ENCODE measurements around the gene VEZF1. TPM values are rescaled to one million over a fixed set of nuclear protein-coding genes. Genes with fewer than 3 reads are reported as not detected.

The VEZF1 gene
- total and polyA plus RNA-seq, 4 experiments from 2014 or later: 30.6 to 76.6 (median 63.1) TPM

DNA sequence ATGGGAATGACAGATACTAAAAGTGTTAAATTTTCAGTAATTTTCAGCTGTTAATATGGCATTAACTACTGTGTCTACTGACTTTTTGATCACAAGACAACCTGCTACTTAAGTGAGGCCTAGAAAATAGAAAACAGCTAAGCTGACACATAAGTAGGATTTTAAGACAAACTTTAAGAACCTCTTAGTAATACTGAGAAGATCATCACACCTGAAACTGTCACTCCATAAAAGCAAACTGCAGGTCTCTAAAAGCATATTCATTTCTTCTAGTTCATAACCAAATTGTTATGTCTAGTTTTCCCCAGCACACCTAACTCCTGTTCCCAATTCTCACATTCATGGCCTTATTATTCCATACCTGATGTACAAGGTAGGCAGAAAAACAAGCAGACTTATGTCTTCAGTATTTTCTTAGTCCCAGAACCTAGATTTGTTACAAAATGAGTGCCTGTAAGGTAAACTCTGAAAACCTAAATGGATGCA lies 11.0 kb upstream of the VEZF1 start:
- Mint-ChIP-seq H3K4me3 (no peak overlapping the region), H3K27me3 (no peaks in the 10 kb centered on the region), H3K4me1 (peaks cover 28 to 55% (median 39%) of the 10 kb centered on the region in 4 donors), H3K36me3 (peaks cover 19 to 47% of the 10 kb centered on the region in 2 donors), H3K27ac (peak overlapping the region; percentile 60 to 80 (median 70)), H3K9me3 (no peaks in the 10 kb centered on the region)
- Histone ChIP-seq H3K4me1 (ENCODE audit: insufficient read depth, low read length) (peaks cover 43% of the 10 kb centered on the region), H3K27me3 (ENCODE audit: insufficient read depth, low read length) (no peaks in the 10 kb centered on the region), H3K36me3 (ENCODE audit: insufficient read depth, low read length) (peaks cover 28% of the 10 kb centered on the region), H3K9me3 (ENCODE audit: control insufficient read depth in 1 of 2, low read length in 2 of 2) (no peaks in the 10 kb centered on the region), H3K27ac (ENCODE audit: low read depth, low read length) (peak overlapping the region; percentile 5), H3K4me3 (ENCODE audit: low read length in 2 of 2) (no peak overlapping the region)
- intact Hi-C loops (cut with micrococcal nuclease): loop anchor here (1.0 to 5.0 kb wide), 7 partner anchors 12 to 252 kb away; partner anchors contain the start of genes CCDC182 and CUEDC1
- CTCF ChIA-PET (ENCODE audit: partially characterized antibody): interaction anchor here (0.6 to 10.9 kb wide), 40 partner anchors 7 to 173 kb away, joined by 3 to 202 read pairs (median 5); partner anchors contain the start of genes CUEDC1, MRPS23, SRSF1 and VEZF1
- DNase-seq: no peak
- POLR2A ChIA-PET (ENCODE audit: partially characterized antibody): interaction anchor here (0.6 to 7.1 kb wide), 12 partner anchors 8 to 155 kb away, joined by 3 to 65 read pairs (median 4); partner anchors contain the start of genes MRPS23, SRSF1 and VEZF1

DNA sequence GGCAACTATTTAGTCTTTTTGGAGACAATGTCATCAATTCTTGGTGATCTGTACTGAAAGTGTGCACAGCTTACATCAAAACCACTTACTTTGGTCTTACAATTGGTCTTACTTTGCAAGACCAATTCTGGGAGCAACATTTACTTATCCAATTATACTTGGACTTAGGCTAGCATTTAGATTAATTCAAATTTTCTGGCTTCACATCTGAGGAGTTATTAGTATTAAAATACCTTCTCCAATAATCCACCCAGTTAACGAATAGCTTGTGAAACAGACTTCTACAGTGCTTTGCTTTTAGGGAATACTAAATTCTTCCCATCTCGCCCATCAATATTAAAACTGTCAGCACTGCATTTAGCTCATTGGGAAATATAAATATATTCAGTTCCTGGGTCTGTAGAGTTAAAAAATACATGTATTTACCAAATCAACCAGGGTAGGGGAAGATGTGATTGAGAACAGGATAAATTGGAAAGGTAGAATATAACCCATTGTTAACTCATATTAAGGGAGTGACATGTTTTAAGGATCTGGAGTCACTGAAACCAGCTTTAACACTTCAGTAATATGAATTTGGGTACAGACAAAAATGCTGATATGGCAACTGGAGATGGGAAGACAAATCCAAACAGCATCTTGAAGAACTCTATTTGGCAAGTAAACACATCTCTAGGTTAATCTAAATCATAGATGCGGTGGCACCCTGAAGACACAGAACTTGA lies 9.2 kb upstream of the VEZF1 start:
- ChIA-PET POLR2A (ENCODE audit: partially characterized antibody) (interaction anchor here (0.6 to 7.1 kb wide), 9 partner anchors 8 to 139 kb away, joined by 3 to 65 read pairs (median 3); partner anchors contain the start of genes CUEDC1, SRSF1 and VEZF1), CTCF (ENCODE audit: partially characterized antibody) (interaction anchor here (0.6 to 10.9 kb wide), 15 partner anchors 8 to 437 kb away, joined by 3 to 202 read pairs (median 7); partner anchors contain the start of genes SRSF1 and VEZF1)
- Mint-ChIP-seq H3K4me1 (peaks cover 25 to 51% (median 38%) of the 10 kb centered on the region in 4 donors), H3K9me3 (no peaks in the 10 kb centered on the region), H3K36me3 (peaks cover 2 to 28% of the 10 kb centered on the region in 2 donors), H3K4me3 (no peak overlapping the region), H3K27ac (peak overlapping the region in 3 of 7 donors; percentile 40 to 62 (median 57)), H3K27me3 (no peaks in the 10 kb centered on the region)
- H3K27ac ChIP-seq (ENCODE audit: low read depth, low read length): no peak overlapping the region
- DNase-seq: no peak
- intact Hi-C loops (cut with micrococcal nuclease): loop anchor here (5.0 kb wide), 2 partner anchors 40 to 250 kb away; partner anchors contain the start of genes CCDC182 and CUEDC1
- no peaks in the 10 kb centered on the region for H3K9me3 ChIP-seq (ENCODE audit: control insufficient read depth in 1 of 2, low read length in 2 of 2)
- H3K4me3 ChIP-seq (ENCODE audit: low read length in 2 of 2): no peak overlapping the region
- H3K27me3 ChIP-seq (ENCODE audit: insufficient read depth, low read length): no peaks in the 10 kb centered on the region
- peaks cover 41% of the 10 kb centered on the region for H3K4me1 ChIP-seq (ENCODE audit: insufficient read depth, low read length)
- H3K36me3 ChIP-seq (ENCODE audit: insufficient read depth, low read length): peaks cover 12% of the 10 kb centered on the region

DNA sequence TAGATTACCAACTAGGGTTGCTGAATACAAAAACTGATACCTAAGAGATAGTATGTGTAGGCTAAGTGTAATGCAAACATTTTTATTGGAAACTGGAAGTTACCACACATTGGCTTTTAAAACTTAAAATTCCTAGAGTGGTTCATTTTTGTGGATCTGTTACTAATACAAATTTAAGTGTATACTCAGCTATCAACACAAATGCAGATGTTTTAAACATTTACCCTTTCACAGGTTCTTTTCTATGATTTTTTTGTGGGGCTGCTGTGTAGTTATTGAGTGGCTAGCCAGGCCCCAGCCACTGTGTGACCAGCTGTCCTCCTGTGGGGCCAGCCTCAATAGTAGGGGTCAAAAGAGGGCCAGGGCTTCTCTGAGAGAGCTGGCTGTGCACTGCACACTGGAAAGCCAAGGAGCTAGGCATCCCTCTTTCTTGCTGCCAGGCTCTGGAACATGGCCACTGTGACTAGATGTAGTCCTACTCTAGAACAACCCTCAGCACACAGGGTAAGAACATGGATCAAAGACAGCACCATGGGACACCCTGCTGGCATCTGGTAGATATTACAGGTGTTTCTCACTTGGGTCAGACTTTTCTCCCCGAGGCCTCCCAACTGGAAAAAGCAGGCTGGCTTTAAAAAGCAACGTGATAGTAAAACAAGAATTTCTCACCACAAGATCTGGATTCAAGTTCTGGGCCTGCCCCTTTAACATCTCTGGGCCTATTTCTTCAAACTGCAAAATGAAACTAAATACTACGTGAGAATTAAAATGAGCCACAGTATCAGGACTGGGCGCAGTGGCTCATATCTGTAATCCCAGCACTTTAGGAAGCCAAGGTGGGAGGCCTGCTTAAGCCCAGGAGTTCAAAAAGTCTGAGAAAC lies 7.3 kb upstream of the VEZF1 start:
- CTCF ChIA-PET (ENCODE audit: partially characterized antibody): interaction anchor here (0.8 to 10.9 kb wide), 16 partner anchors 9 to 137 kb away, joined by 3 to 202 read pairs (median 4); partner anchors contain the start of gene SRSF1
- POLR2A ChIA-PET (ENCODE audit: partially characterized antibody): interaction anchor here (1.5 to 7.1 kb wide), 4 partner anchors 12 to 158 kb away, joined by 5 to 65 read pairs (median 8); partner anchors contain the start of genes CUEDC1 and SRSF1

DNA sequence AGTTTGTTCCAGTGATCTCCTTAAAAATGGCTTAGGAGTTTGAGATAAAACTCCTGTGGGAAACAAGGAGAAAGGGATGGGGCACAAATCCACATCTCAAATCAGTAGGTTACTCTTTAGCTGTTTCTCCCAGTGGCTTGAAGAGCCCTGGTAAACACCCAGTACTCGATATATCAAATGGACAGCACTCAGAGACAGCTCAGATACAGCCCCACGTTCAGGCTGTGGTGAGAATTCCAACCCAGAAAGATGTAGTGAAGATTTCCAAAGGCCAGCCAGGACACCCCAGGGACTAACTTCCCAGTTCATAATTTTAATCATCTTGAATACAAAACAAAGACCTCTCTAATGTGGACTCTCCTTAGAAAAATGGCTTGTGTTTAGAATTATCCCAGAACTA lies 6.4 kb upstream of the VEZF1 start:
- ChIA-PET POLR2A (ENCODE audit: partially characterized antibody) (interaction anchor here (1.5 to 7.1 kb wide), 3 partner anchors 12 to 158 kb away, joined by 5 to 65 read pairs (median 8); partner anchors contain the start of gene SRSF1), CTCF (ENCODE audit: partially characterized antibody) (interaction anchor here (0.8 to 10.9 kb wide), 12 partner anchors 9 to 136 kb away, joined by 3 to 202 read pairs (median 4); partner anchors contain the start of gene SRSF1)
- no peak for DNase-seq
- Mint-ChIP-seq H3K9me3 (no peaks in the 10 kb centered on the region), H3K27ac (peak overlapping the region in 4 of 7 donors; percentile 7 to 65 (median 50)), H3K36me3 (peaks cover 0 to 9% of the 10 kb centered on the region in 2 donors), H3K27me3 (no peaks in the 10 kb centered on the region), H3K4me3 (no peak overlapping the region), H3K4me1 (peaks cover 25 to 49% (median 37%) of the 10 kb centered on the region in 4 donors)
- Histone ChIP-seq H3K9me3 (ENCODE audit: control insufficient read depth in 1 of 2, low read length in 2 of 2) (no peaks in the 10 kb centered on the region), H3K4me1 (ENCODE audit: insufficient read depth, low read length) (peaks cover 29% of the 10 kb centered on the region), H3K4me3 (ENCODE audit: low read length in 2 of 2) (no peak overlapping the region), H3K27me3 (ENCODE audit: insufficient read depth, low read length) (no peaks in the 10 kb centered on the region), H3K36me3 (ENCODE audit: insufficient read depth, low read length) (no peaks in the 10 kb centered on the region), H3K27ac (ENCODE audit: low read depth, low read length) (no peak overlapping the region)
- intact Hi-C loops (cut with micrococcal nuclease): no loop called here

More for the DNA sequence above, 7.3 kb upstream of the VEZF1 start:
- H3K4me3 ChIP-seq (ENCODE audit: low read length in 2 of 2): no peak overlapping the region
- H3K4me3 Mint-ChIP-seq: peak overlapping the region in 4 of 8 donors; percentile 2 to 74 (median 33)
- no peaks in the 10 kb centered on the region for H3K9me3 ChIP-seq (ENCODE audit: control insufficient read depth in 1 of 2, low read length in 2 of 2)
- peaks cover 22 to 47% (median 36%) of the 10 kb centered on the region in 4 donors for H3K4me1 Mint-ChIP-seq
- peak; percentile 56 to 65 (median 59) for DNase-seq
- peaks cover 28% of the 10 kb centered on the region for H3K4me1 ChIP-seq (ENCODE audit: insufficient read depth, low read length)
- H3K27ac Mint-ChIP-seq: peak overlapping the region; percentile 59 to 88 (median 76)
- peaks cover under 1% of the 10 kb centered on the region for H3K36me3 ChIP-seq (ENCODE audit: insufficient read depth, low read length)
- H3K27ac ChIP-seq (ENCODE audit: low read depth, low read length): peak overlapping the region; percentile 29
- no peaks in the 10 kb centered on the region for H3K27me3 ChIP-seq (ENCODE audit: insufficient read depth, low read length)
- H3K27me3 Mint-ChIP-seq: no peaks in the 10 kb centered on the region
- no peaks in the 10 kb centered on the region for H3K9me3 Mint-ChIP-seq
- peaks cover 0 to 15% of the 10 kb centered on the region in 2 donors for H3K36me3 Mint-ChIP-seq
- intact Hi-C loops (cut with micrococcal nuclease): loop anchor here (1.0 to 5.0 kb wide), 6 partner anchors 8 to 248 kb away; partner anchors contain the start of genes CCDC182 and CUEDC1

DNA sequence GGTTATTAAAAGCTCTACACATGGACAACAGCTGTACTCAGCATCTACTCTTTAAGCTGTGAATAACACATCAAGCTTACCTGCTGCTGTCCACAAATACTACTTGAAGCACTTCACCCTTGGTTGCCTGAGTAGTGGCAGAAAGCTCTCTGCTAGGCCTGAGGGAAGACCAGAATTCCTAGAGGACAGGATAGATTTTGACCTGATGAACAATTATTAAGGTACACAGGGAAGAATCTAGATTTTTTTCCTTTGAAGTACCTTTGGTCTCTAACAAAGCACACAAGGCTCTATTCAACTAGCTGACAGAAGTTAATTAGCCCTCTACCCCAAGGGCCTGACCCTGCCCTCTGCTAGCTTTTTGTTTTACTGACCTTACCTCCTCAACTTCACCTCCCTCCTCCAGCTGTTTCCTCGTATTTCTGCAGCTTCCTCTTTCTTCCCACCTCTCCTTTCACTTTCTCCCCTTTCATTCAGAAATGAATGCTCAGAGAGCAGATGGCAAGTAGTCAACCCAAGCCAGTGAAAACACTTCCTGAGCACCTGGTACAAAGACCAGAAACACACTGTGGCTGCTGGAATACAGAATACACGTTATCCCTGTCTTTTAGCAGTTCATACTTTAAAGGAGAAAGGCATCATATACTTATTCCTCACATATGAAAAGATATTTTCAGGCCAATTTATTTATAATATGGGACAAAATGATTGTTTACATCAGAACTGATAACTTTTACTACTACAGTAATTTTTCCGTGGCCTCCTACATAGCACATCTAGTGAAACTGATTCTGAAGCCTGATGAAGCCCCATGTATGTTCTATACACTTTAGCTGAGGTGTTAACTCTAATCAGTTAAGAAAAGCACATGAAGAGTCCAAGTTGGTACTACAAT lies 5.7 kb upstream of the VEZF1 start:
- Mint-ChIP-seq H3K36me3 (peaks cover 0 to 7% of the 10 kb centered on the region in 2 donors), H3K9me3 (no peaks in the 10 kb centered on the region), H3K27ac (peak overlapping the region; percentile 2 to 67 (median 48)), H3K4me1 (peaks cover 26 to 51% (median 39%) of the 10 kb centered on the region in 4 donors), H3K27me3 (no peaks in the 10 kb centered on the region), H3K4me3 (peak overlapping the region in 2 of 8 donors; percentile 8 to 60)
- no peak for DNase-seq
- Histone ChIP-seq H3K4me1 (ENCODE audit: insufficient read depth, low read length) (peaks cover 36% of the 10 kb centered on the region), H3K27ac (ENCODE audit: low read depth, low read length) (no peak overlapping the region), H3K27me3 (ENCODE audit: insufficient read depth, low read length) (no peaks in the 10 kb centered on the region), H3K9me3 (ENCODE audit: control insufficient read depth in 1 of 2, low read length in 2 of 2) (no peaks in the 10 kb centered on the region), H3K36me3 (ENCODE audit: insufficient read depth, low read length) (no peaks in the 10 kb centered on the region), H3K4me3 (ENCODE audit: low read length in 2 of 2) (no peak overlapping the region)
- POLR2A ChIA-PET (ENCODE audit: partially characterized antibody): interaction anchor here (0.6 to 7.1 kb wide), 8 partner anchors 8 to 159 kb away, joined by 3 to 65 read pairs (median 4); partner anchors contain the start of gene SRSF1
- intact Hi-C loops (cut with micrococcal nuclease): no loop called here
- CTCF ChIA-PET (ENCODE audit: partially characterized antibody): interaction anchor here (0.7 to 10.9 kb wide), 8 partner anchors 8 to 135 kb away, joined by 3 to 202 read pairs (median 4); partner anchors contain the start of gene SRSF1
